Panc1 (cell line): ENCODE results near the gene POU2AF1. TPM values are rescaled to one million over a fixed set of nuclear protein-coding genes. Genes with fewer than 3 reads are reported as not detected.

Source experiments
- ATAC-seq: fragments of 200-7000 bp; cut with Tn5 transposase; 2 replicates; pipeline ENCODE4 v1.9.1; 2020; ENCODE audit warnings: mild to moderate bottlenecking, moderate library complexity
- BruUV-seq: library from RNA; stranded (reverse); fragments of 400-500 nt; replicated peaks from 2 replicates; lab custom pipeline; 2021; lab: Mats Ljungman, UMichigan
- CTCF ChIA-PET: fragments of 300-600 bp; sonication (Branson Sonifier 250); formaldehyde crosslinking; loops from one replicate; lab custom pipeline; 2022; ENCODE audit warnings: antibody characterized with exemption; lab: Charles Lee
- POLR2A ChIA-PET: fragments of 300-600 bp; sonication (Branson Sonifier 250); formaldehyde crosslinking; loops from one replicate; lab custom pipeline; 2022; ENCODE audit warnings: antibody characterized with exemption; lab: Charles Lee
- DNase-seq: peaks from one replicate; pipeline ENCODE4 v3.0.0-alpha.2; 2010; ENCODE audit warnings: low read depth, low spot score
- H3K27ac ChIP-seq: 2 replicates; pipeline ENCODE4 v1.5.1; 2011; ENCODE audit warnings: mild to moderate bottlenecking, low read length, inconsistent platforms
- H3K27me3 ChIP-seq: fragments of 200-500 bp; sonication (Bioruptor generic); 2 replicates; pipeline ENCODE4 v1.6.0; 2014; ENCODE audit warnings: low read length, inconsistent platforms; ENCODE audit not compliant: control insufficient read depth, insufficient read depth
- H3K36me3 ChIP-seq: fragments of 200-500 bp; sonication (Bioruptor generic); 2 replicates; pipeline ENCODE4 v1.5.1; 2014; ENCODE audit warnings: inconsistent platforms, mild to moderate bottlenecking, low read length, moderate library complexity; ENCODE audit not compliant: control insufficient read depth, insufficient read depth
- H3K4me1 ChIP-seq: 2 replicates; pipeline ENCODE4 v1.5.1; 2011; ENCODE audit warnings: inconsistent platforms, mild to moderate bottlenecking, low read length, moderate library complexity; ENCODE audit not compliant: control insufficient read depth, insufficient read depth
- H3K4me3 ChIP-seq, 2 experiments: 2 replicates each; pipeline ENCODE4 v1.5.1; 2011 to 2012; ENCODE audit warnings: low read depth in 2 of 2, low read length in 2 of 2, mild to moderate bottlenecking in 2 of 2, inconsistent platforms in 1 of 2, moderate library complexity in 1 of 2
- H3K9me3 ChIP-seq: fragments of 200-500 bp; sonication (Bioruptor generic); 2 replicates; pipeline ENCODE4 v1.5.1; 2014; ENCODE audit warnings: low read depth, mild to moderate bottlenecking, inconsistent platforms, low read length, moderate library complexity; ENCODE audit not compliant: control insufficient read depth, insufficient read depth
- POLR2AphosphoS5 ChIP-seq: IDR thresholded peaks from 2 replicates; pipeline ENCODE4 v1.6.1; 2012; ENCODE audit warnings: mild to moderate bottlenecking, low read depth, low read length, moderate library complexity
- SIN3A ChIP-seq: IDR thresholded peaks from 2 replicates; pipeline ENCODE4 v1.6.1; 2012; ENCODE audit warnings: low read depth, mild to moderate bottlenecking, low read length, moderate library complexity, borderline replicate concordance; ENCODE audit not compliant: insufficient read depth
- TCF7L2 ChIP-seq: IDR thresholded peaks from 2 replicates; pipeline ENCODE4 v1.6.1; 2011; ENCODE audit warnings: mild to moderate bottlenecking, low read depth, low read length, inconsistent platforms
- in situ Hi-C: cut with HindIII; loops from 2 replicates; pipeline ENCODE4 v1.10.0; 2016; ENCODE audit warnings: low sequenced_read_pairs, low pct_unique_long_range_greater_than_20kb
- intact Hi-C: fragments of 100-400 bp; cut with micrococcal nuclease; formaldehyde crosslinking; loops from one replicate; pipeline ENCODE4 v1.10.0; 2022; ENCODE audit not compliant: unreplicated experiment
- total RNA-seq: library from RNA; stranded (reverse); gene quantifications from one replicate; pipeline ENCODE4 v1.2.1, GENCODE V29; 2021; ENCODE audit not compliant: unreplicated experiment
- TF ChIP-seq, protein P1 (sequence below): fragments of 450-650 bp; IDR thresholded peaks from 2 replicates; pipeline ENCODE4 v1.5.1; 2017; ENCODE audit warnings: mild to moderate bottlenecking
- TF ChIP-seq, protein P2 (sequence below), 2 experiments: IDR thresholded peaks; 2 replicates each; pipeline ENCODE4 v1.6.1; 2011 to 2012; ENCODE audit warnings: low read depth in 2 of 2, control low read depth in 1 of 2, low read length in 1 of 2, mild to moderate bottlenecking in 1 of 2, moderate library complexity in 1 of 2; ENCODE audit not compliant: insufficient read depth in 1 of 2

POU2AF1 gene
- total RNA-seq, 1 experiment from 2014 or later = 0.18 TPM

DNA sequence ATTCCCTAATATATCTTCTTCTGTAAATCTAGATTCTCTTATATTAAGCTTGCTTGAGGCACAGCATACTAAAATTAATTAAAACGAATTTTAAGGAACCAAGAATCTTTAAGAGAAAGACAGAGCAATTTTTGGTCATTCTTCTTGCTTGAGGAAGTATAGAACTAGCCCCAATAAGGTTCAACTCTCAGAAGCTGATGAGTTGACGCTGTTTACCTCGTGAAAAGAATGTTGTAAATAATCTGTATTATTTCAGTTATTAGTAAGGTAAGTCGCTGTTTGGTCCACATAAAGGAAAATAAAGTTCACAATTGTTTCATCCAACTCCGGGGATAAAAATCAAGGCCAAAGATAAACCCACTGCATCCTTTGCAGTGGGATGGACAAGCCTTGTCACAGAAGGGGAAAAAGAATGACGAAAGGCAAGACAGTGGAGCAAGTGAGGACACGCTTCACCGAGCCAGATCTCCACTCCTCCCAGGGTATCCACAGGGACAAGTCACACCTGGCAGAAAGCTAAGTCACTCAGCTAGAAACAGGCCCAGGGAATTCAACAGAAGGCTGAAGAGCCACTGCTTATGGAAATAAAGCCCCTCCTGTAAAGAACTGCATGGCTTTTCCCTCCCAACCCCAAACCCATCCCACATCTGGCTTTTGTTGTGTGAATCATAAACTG is 752 bp downstream of the POU2AF1 start:
- no peak for ATAC-seq
- Histone ChIP-seq H3K27ac (no peak overlapping the region), H3K4me1 (no peaks in the 10 kb centered on the region), H3K9me3 (no peaks in the 10 kb centered on the region), H3K27me3 (no peaks in the 10 kb centered on the region; the same call in 1 of the 2 replicates), H3K36me3 (no peaks in the 10 kb centered on the region), H3K4me3 (no peak overlapping the region)
- intact Hi-C loops = no loop called here
- in situ Hi-C loops = no loop called here
- no peak for DNase-seq
- TF ChIP-seq, protein P1, sequence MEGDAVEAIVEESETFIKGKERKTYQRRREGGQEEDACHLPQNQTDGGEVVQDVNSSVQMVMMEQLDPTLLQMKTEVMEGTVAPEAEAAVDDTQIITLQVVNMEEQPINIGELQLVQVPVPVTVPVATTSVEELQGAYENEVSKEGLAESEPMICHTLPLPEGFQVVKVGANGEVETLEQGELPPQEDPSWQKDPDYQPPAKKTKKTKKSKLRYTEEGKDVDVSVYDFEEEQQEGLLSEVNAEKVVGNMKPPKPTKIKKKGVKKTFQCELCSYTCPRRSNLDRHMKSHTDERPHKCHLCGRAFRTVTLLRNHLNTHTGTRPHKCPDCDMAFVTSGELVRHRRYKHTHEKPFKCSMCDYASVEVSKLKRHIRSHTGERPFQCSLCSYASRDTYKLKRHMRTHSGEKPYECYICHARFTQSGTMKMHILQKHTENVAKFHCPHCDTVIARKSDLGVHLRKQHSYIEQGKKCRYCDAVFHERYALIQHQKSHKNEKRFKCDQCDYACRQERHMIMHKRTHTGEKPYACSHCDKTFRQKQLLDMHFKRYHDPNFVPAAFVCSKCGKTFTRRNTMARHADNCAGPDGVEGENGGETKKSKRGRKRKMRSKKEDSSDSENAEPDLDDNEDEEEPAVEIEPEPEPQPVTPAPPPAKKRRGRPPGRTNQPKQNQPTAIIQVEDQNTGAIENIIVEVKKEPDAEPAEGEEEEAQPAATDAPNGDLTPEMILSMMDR = no peak
- TF ChIP-seq, protein P2, sequence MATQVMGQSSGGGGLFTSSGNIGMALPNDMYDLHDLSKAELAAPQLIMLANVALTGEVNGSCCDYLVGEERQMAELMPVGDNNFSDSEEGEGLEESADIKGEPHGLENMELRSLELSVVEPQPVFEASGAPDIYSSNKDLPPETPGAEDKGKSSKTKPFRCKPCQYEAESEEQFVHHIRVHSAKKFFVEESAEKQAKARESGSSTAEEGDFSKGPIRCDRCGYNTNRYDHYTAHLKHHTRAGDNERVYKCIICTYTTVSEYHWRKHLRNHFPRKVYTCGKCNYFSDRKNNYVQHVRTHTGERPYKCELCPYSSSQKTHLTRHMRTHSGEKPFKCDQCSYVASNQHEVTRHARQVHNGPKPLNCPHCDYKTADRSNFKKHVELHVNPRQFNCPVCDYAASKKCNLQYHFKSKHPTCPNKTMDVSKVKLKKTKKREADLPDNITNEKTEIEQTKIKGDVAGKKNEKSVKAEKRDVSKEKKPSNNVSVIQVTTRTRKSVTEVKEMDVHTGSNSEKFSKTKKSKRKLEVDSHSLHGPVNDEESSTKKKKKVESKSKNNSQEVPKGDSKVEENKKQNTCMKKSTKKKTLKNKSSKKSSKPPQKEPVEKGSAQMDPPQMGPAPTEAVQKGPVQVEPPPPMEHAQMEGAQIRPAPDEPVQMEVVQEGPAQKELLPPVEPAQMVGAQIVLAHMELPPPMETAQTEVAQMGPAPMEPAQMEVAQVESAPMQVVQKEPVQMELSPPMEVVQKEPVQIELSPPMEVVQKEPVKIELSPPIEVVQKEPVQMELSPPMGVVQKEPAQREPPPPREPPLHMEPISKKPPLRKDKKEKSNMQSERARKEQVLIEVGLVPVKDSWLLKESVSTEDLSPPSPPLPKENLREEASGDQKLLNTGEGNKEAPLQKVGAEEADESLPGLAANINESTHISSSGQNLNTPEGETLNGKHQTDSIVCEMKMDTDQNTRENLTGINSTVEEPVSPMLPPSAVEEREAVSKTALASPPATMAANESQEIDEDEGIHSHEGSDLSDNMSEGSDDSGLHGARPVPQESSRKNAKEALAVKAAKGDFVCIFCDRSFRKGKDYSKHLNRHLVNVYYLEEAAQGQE (IDR thresholded peaks at IDR 0.05; ENCODE audit: insufficient read depth in 1 of 2, low read depth in 2 of 2, low read length in 1 of 2) = no peak
- no peak for TF ChIP-seq SIN3A
- no peak for TF ChIP-seq POLR2AphosphoS5
- TF ChIP-seq TCF7L2 = no peak
- CTCF ChIA-PET = no interaction called here
- POLR2A ChIA-PET = no interaction called here
- BruUV-seq = no TSS peak

DNA sequence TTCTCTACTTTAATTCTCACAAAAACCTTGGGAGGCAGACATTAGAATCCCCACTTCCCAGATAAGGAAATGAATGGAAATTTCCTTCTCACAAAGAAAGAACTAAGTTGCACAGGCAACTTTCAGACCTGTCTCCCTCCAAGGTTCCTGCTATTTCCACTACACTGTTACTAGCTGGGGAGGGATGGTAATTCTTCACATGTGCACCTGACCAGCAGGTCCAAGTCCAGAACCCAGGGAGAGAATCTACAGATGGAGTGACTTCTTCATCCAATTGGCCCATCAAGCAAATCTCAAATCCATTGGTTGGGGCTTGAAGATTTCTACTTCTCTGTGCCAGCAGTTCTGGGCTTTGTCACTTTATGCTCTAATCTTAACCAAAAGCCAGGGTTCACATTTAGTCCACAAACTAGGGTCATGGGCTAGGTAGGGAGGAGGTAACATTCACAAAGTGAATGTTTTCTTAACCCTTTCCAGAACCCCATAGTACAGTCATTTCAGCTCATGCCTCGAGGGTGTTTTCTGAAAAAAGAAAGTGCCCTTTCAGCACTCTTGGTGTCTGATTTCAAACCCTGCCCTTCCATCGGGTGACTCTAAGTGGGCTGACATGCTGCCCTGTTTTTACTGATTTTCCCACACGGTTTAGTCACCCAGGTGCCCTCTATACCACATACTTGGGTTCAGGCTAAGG is 2.7 kb downstream of the POU2AF1 start:
- H3K9me3 ChIP-seq = no peaks in the 10 kb centered on the region
- DNase-seq (no peak), ATAC-seq (no peak)
- TF ChIP-seq, protein P2 (IDR thresholded peaks at IDR 0.05; ENCODE audit: insufficient read depth in 1 of 2, low read depth in 2 of 2, low read length in 1 of 2) = no peak
- TF ChIP-seq, protein P1 = no peak
- TF ChIP-seq SIN3A (no peak), POLR2AphosphoS5 (no peak), TCF7L2 (no peak)
- in situ Hi-C loops (no loop called here), intact Hi-C loops (no loop called here)
- POLR2A ChIA-PET = no interaction called here
- no peaks in the 10 kb centered on the region; the same call in 1 of the 2 replicates for H3K27me3 ChIP-seq
- BruUV-seq = no TSS peak
- H3K36me3 ChIP-seq = no peaks in the 10 kb centered on the region
- H3K27ac ChIP-seq = no peak overlapping the region
- no peak overlapping the region for H3K4me3 ChIP-seq
- CTCF ChIA-PET = no interaction called here
- no peaks in the 10 kb centered on the region for H3K4me1 ChIP-seq
